Dedifferentiated amniotic fluid mesenchymal stem cell (primary cell): Measurements from ENCODE around the gene VIPR2.
"Not testable (repeated sequence)": the region's sequence is repeated elsewhere in the genome, so short reads cannot be mapped to it uniquely, and the experiment has no call there.

ENCODE experiments used
- DNase-seq: peaks from one replicate; pipeline ENCODE4 v3.0.0-alpha.2; 2016; ENCODE audit errors: extremely low spot score

Gene VIPR2

GRCh38 chr7:159091480-159092475, 52.9 kb downstream of the VIPR2 start:
- no peak for DNase-seq

GRCh38 chr7:159091041-159091440, 53.6 kb downstream of the VIPR2 start:
- DNase-seq = no peak

GRCh38 chr7:159088016-159088865, 56.4 kb downstream of the VIPR2 start:
- no peak for DNase-seq

GRCh38 chr7:159086301-159086925, 58.3 kb downstream of the VIPR2 start:
- no peak for DNase-seq

- DNase-seq = no peak
These were observed 60.4 kb downstream of the VIPR2 start for GRCh38 chr7:159084069-159084801.

GRCh38 chr7:159083698-159084068, 61.0 kb downstream of the VIPR2 start:
- no peak for DNase-seq

- no peak for DNase-seq
These were observed 61.5 kb downstream of the VIPR2 start for GRCh38 chr7:159083001-159083697.

GRCh38 chr7:159082075-159082474, 62.6 kb downstream of the VIPR2 start:
- DNase-seq = not testable (repeated sequence)

GRCh38 chr7:159078911-159079270, 65.8 kb downstream of the VIPR2 start:
- no peak for DNase-seq

GRCh38 chr7:159078193-159078910, 66.3 kb downstream of the VIPR2 start:
- DNase-seq = no peak

- no peak for DNase-seq
These were observed 68.3 kb downstream of the VIPR2 start for GRCh38 chr7:159076333-159076732.

- DNase-seq = no peak
These were observed 69.0 kb downstream of the VIPR2 start for GRCh38 chr7:159075563-159076238.

GRCh38 chr7:159071260-159071659, 73.4 kb downstream of the VIPR2 start:
- DNase-seq = no peak

- no peak for DNase-seq
These were observed 74.1 kb downstream of the VIPR2 start for GRCh38 chr7:159070431-159071148.

- no peak for DNase-seq
These were observed 75.7 kb downstream of the VIPR2 start for GRCh38 chr7:159068893-159069448.

- DNase-seq = no peak
These were observed 76.2 kb downstream of the VIPR2 start for GRCh38 chr7:159068488-159068811.

GRCh38 chr7:159067576-159068487, 76.8 kb downstream of the VIPR2 start:
- no peak for DNase-seq
